Upper lobe of right lung (tissue), 1 donor: ENCODE results near the gene WDR6. TPM values are rescaled to one million over a fixed set of nuclear protein-coding genes. Genes with fewer than 3 reads are reported as not detected.
A peak's percentile ranks its signal among the peaks of the same experiment; 100 is the strongest.

Experiments used
- ATAC-seq: fragments of 200-7000 bp; cut with Tn5 transposase; one replicate; pipeline ENCODE4 v1.9.1; 2020; ENCODE audit warnings: mild to moderate bottlenecking, moderate library complexity
- DNase-seq: peaks from one replicate; pipeline ENCODE4 v3.0.0-alpha.2; 2020
- H3K27ac ChIP-seq: fragments of 200-600 bp; one replicate; pipeline ENCODE4 v1.8.0; 2022
- H3K27me3 ChIP-seq: fragments of 200-600 bp; one replicate; pipeline ENCODE4 v1.8.0; 2022; ENCODE audit warnings: mild to moderate bottlenecking
- H3K36me3 ChIP-seq: fragments of 200-600 bp; one replicate; pipeline ENCODE4 v1.8.0; 2022
- H3K4me1 ChIP-seq: fragments of 200-600 bp; one replicate; pipeline ENCODE4 v1.8.0; 2022
- H3K4me3 ChIP-seq: fragments of 200-600 bp; one replicate; pipeline ENCODE4 v1.8.0; 2022; ENCODE audit warnings: mild to moderate bottlenecking
- H3K9me3 ChIP-seq: fragments of 200-600 bp; one replicate; pipeline ENCODE4 v1.8.0; 2022
- intact Hi-C: fragments of 100-400 bp; cut with DNase I; formaldehyde crosslinking; loops from one replicate; pipeline ENCODE4 v1.11.0; 2022
- total RNA-seq: library from RNA; stranded (reverse); fragmentation: NEBNext Ultra II Directional; extraction: Animal tissue kit (Norgen Biotek cat#: 25700); gene quantifications from one replicate; pipeline ENCODE4 v1.2.1, GENCODE V29; 2021
- TF ChIP-seq, protein P1 (sequence below): fragments of 200-600 bp; IDR thresholded peaks from one replicate; pipeline ENCODE4 v1.8.0; 2022; ENCODE audit warnings: antibody characterized with exemption
- donor health status: DM: no; HTN: yes; CAD: no; lungs with severe emphysema.

WDR6 gene
- total RNA-seq, 1 donor from 2014 or later, result 172 TPM

- ATAC-seq, result no peak
- H3K9me3 ChIP-seq, result no peaks in the 10 kb centered on the region
- H3K27ac ChIP-seq, result no peak overlapping the region
- H3K27me3 ChIP-seq, result no peaks in the 10 kb centered on the region
- H3K4me1 ChIP-seq, result peaks cover 11% of the 10 kb centered on the region
- H3K36me3 ChIP-seq, result peaks cover 72% of the 10 kb centered on the region
- TF ChIP-seq, protein P1, sequence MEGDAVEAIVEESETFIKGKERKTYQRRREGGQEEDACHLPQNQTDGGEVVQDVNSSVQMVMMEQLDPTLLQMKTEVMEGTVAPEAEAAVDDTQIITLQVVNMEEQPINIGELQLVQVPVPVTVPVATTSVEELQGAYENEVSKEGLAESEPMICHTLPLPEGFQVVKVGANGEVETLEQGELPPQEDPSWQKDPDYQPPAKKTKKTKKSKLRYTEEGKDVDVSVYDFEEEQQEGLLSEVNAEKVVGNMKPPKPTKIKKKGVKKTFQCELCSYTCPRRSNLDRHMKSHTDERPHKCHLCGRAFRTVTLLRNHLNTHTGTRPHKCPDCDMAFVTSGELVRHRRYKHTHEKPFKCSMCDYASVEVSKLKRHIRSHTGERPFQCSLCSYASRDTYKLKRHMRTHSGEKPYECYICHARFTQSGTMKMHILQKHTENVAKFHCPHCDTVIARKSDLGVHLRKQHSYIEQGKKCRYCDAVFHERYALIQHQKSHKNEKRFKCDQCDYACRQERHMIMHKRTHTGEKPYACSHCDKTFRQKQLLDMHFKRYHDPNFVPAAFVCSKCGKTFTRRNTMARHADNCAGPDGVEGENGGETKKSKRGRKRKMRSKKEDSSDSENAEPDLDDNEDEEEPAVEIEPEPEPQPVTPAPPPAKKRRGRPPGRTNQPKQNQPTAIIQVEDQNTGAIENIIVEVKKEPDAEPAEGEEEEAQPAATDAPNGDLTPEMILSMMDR, result no peak
- intact Hi-C loops, result no loop called here
- no peak overlapping the region for H3K4me3 ChIP-seq
- no peak for DNase-seq
These were observed 23.1 kb downstream of the WDR6 start for GRCh38 chr3:49030321-49030720.

GRCh38 chr3:49032646-49033304, 25.6 kb downstream of the WDR6 start:
- no peak overlapping the region for H3K27ac ChIP-seq
- no peaks in the 10 kb centered on the region for H3K27me3 ChIP-seq
- intact Hi-C loops, result no loop called here
- no peaks in the 10 kb centered on the region for H3K9me3 ChIP-seq
- peaks cover 71% of the 10 kb centered on the region for H3K36me3 ChIP-seq
- no peak overlapping the region for H3K4me3 ChIP-seq
- ATAC-seq, result no peak
- H3K4me1 ChIP-seq, result peaks cover 11% of the 10 kb centered on the region
- no peak for DNase-seq
- TF ChIP-seq, protein P1, result no peak

GRCh38 chr3:49034650-49035049, 27.5 kb downstream of the WDR6 start:
- H3K27ac ChIP-seq, result no peak overlapping the region
- ATAC-seq, result no peak
- peaks cover 89% of the 10 kb centered on the region for H3K36me3 ChIP-seq
- H3K4me1 ChIP-seq, result no peaks in the 10 kb centered on the region
- H3K4me3 ChIP-seq, result no peak overlapping the region
- intact Hi-C loops, result no loop called here
- no peaks in the 10 kb centered on the region for H3K9me3 ChIP-seq
- DNase-seq, result no peak
- TF ChIP-seq, protein P1, result no peak
- H3K27me3 ChIP-seq, result no peaks in the 10 kb centered on the region

GRCh38 chr3:49035281-49035680, 28.1 kb downstream of the WDR6 start:
- H3K27me3 ChIP-seq, result no peaks in the 10 kb centered on the region
- peaks cover 87% of the 10 kb centered on the region for H3K36me3 ChIP-seq
- TF ChIP-seq, protein P1, result no peak
- ATAC-seq, result peak; percentile 65
- intact Hi-C loops, result no loop called here
- H3K4me1 ChIP-seq, result no peaks in the 10 kb centered on the region
- H3K4me3 ChIP-seq, result no peak overlapping the region
- no peaks in the 10 kb centered on the region for H3K9me3 ChIP-seq
- DNase-seq, result no peak
- H3K27ac ChIP-seq, result no peak overlapping the region

GRCh38 chr3:49053543-49053942, 46.4 kb downstream of the WDR6 start:
- no peak overlapping the region for H3K4me3 ChIP-seq
- no peak for ATAC-seq
- intact Hi-C loops, result no loop called here
- H3K4me1 ChIP-seq, result no peaks in the 10 kb centered on the region
- no peaks in the 10 kb centered on the region for H3K27me3 ChIP-seq
- TF ChIP-seq, protein P1, result no peak
- no peak overlapping the region for H3K27ac ChIP-seq
- no peaks in the 10 kb centered on the region for H3K9me3 ChIP-seq
- no peak for DNase-seq
- peaks cover 69% of the 10 kb centered on the region for H3K36me3 ChIP-seq
